H1 (cell line): ENCODE measurements around the gene S1PR3. TPM values are rescaled to one million over a fixed set of nuclear protein-coding genes. Genes with fewer than 3 reads are reported as not detected.

Experiments
- CTCF ChIA-PET: fragments of 300-600 bp; sonication (Branson Sonifier 250); formaldehyde crosslinking; loops from one replicate; lab custom pipeline; 2021; ENCODE audit not compliant: partially characterized antibody; lab: Charles Lee
- POLR2A ChIA-PET: fragments of 300-600 bp; sonication (Branson Sonifier 250); formaldehyde crosslinking; loops from one replicate; lab custom pipeline; 2021; ENCODE audit warnings: inconsistent platforms; ENCODE audit not compliant: partially characterized antibody; lab: Charles Lee
- DNase-seq, 2 experiments: peaks; one replicate each; pipeline versions ENCODE4 v3.0.0 to v3.0.0-alpha.2; 2010 to 2022; ENCODE audit warnings: low spot score in 2 of 2, low read depth in 1 of 2, mixed read lengths in 1 of 2
- FAIRE-seq: peaks from 2 replicates; lab custom pipeline; 2011; peaks lifted over from hg19 to GRCh38; lab: Jason Lieb, UNC
- H2AFZ ChIP-seq: 2 replicates; pipeline ENCODE4 v1.8.1; 2012; ENCODE audit warnings: low read length, inconsistent platforms
- H2AK5ac ChIP-seq: 2 replicates; pipeline ENCODE4 v1.6.1; 2013; ENCODE audit warnings: low read depth, low read length
- H2BK120ac ChIP-seq: replicated peaks from 2 replicates; pipeline ENCODE3; 2013; ENCODE audit warnings: low read depth, low read length, inconsistent platforms
- H2BK12ac ChIP-seq: 2 replicates; pipeline ENCODE4 v1.6.1; 2013; ENCODE audit warnings: low read depth, low read length
- H2BK15ac ChIP-seq: 2 replicates; pipeline ENCODE4 v1.6.1; 2013; ENCODE audit warnings: low read length
- H2BK20ac ChIP-seq: 2 replicates; pipeline ENCODE4 v1.6.1; 2013; ENCODE audit warnings: low read length
- H2BK5ac ChIP-seq: 2 replicates; pipeline ENCODE4 v1.6.1; 2013; ENCODE audit warnings: low read depth, low read length
- H3K14ac ChIP-seq: 2 replicates; pipeline ENCODE4 v1.6.1; 2013; ENCODE audit warnings: inconsistent platforms; ENCODE audit not compliant: insufficient read length
- H3K18ac ChIP-seq: 2 replicates; pipeline ENCODE4 v1.6.1; 2013; ENCODE audit warnings: low read length; ENCODE audit errors: extremely low read depth
- H3K23ac ChIP-seq: 2 replicates; pipeline ENCODE4 v1.6.1; 2013; ENCODE audit warnings: inconsistent platforms; ENCODE audit not compliant: insufficient read length
- H3K23me2 ChIP-seq: 2 replicates; pipeline ENCODE4 v1.6.1; 2013; ENCODE audit warnings: low read depth, low read length
- H3K27ac ChIP-seq: 2 replicates; pipeline ENCODE4 v1.6.1; 2011; ENCODE audit warnings: low read depth, low read length, inconsistent platforms
- H3K27me3 ChIP-seq, 4 experiments: replicated peaks in 1 of 4; 1 replicate in 1 of 4; 2 replicates in 3 of 4; pipeline versions ENCODE4 v1.6.1 to v1.8.1; 2011 to 2013; ENCODE audit warnings: low read length in 3 of 4, mild to moderate bottlenecking in 3 of 4, inconsistent platforms in 2 of 4, mixed read lengths in 2 of 4, moderate library complexity in 1 of 4; ENCODE audit not compliant: control insufficient read depth in 3 of 4, insufficient read depth in 3 of 4; ENCODE audit errors: extremely low read depth in 1 of 4
- H3K36me3 ChIP-seq, 4 experiments: 2 replicates each; pipeline versions ENCODE4 v1.6.1 to v1.8.1; 2011 to 2013; ENCODE audit warnings: mild to moderate bottlenecking in 4 of 4, low read length in 3 of 4, moderate library complexity in 2 of 4, control low read depth in 1 of 4, inconsistent platforms in 1 of 4; ENCODE audit not compliant: insufficient read depth in 4 of 4, control insufficient read depth in 2 of 4
- H3K4ac ChIP-seq: replicated peaks from 2 replicates; pipeline ENCODE3; 2013; ENCODE audit warnings: low read length, low read depth, mixed read lengths, inconsistent platforms; ENCODE audit not compliant: insufficient read length
- H3K4me1 ChIP-seq, 4 experiments: replicated peaks in 1 of 4; 1 replicate in 1 of 4; 2 replicates in 3 of 4; pipeline versions ENCODE4 v1.6.1 to v1.8.1; 2011 to 2013; ENCODE audit warnings: low read length in 3 of 4, inconsistent platforms in 2 of 4, mixed read lengths in 1 of 4; ENCODE audit not compliant: insufficient read depth in 4 of 4, control insufficient read depth in 3 of 4
- H3K4me2 ChIP-seq, 2 experiments: 2 replicates each; pipeline versions ENCODE4 v1.6.1 to v1.8.1; 2011 to 2013; ENCODE audit warnings: low read depth in 2 of 2, low read length in 2 of 2, control low read depth in 1 of 2, inconsistent platforms in 1 of 2, mild to moderate bottlenecking in 1 of 2; ENCODE audit not compliant: insufficient read depth in 1 of 2
- H3K4me3 ChIP-seq, 4 experiments: fragments of 200-600, 300-600 bp in 1 of 4; sonication (generic), shearing (Covaris generic), sonication (Bioruptor Twin) in 1 of 4; 2 replicates each; pipeline versions ENCODE4 v1.5.1 to v1.8.1; 2011 to 2016; ENCODE audit warnings: low read length in 4 of 4, low read depth in 3 of 4, control low read depth in 2 of 4, inconsistent platforms in 2 of 4, mild to moderate bottlenecking in 2 of 4, mixed read lengths in 1 of 4, moderate library complexity in 1 of 4; ENCODE audit not compliant: insufficient read depth in 2 of 4; ENCODE audit errors: extremely low read depth in 1 of 4
- H3K56ac ChIP-seq: replicated peaks from 2 replicates; pipeline ENCODE3; 2013; ENCODE audit warnings: low read depth, mild to moderate bottlenecking, mixed read lengths, low read length, inconsistent platforms; ENCODE audit not compliant: insufficient read length
- H3K79me1 ChIP-seq: 2 replicates; pipeline ENCODE4 v1.6.1; 2013; ENCODE audit warnings: low read depth, low read length, control low read depth
- H3K79me2 ChIP-seq, 2 experiments: 2 replicates each; pipeline versions ENCODE4 v1.6.1 to v1.8.1; 2012 to 2013; ENCODE audit warnings: low read length in 2 of 2, mild to moderate bottlenecking in 2 of 2, inconsistent platforms in 1 of 2; ENCODE audit not compliant: insufficient read depth in 2 of 2, control insufficient read depth in 1 of 2
- H3K9ac ChIP-seq, 4 experiments: replicated peaks in 1 of 4; 1 replicate in 1 of 4; 2 replicates in 3 of 4; pipeline versions ENCODE4 v1.6.1 to v1.8.1; 2011 to 2013; ENCODE audit warnings: low read depth in 3 of 4, low read length in 3 of 4, control low read depth in 2 of 4, mild to moderate bottlenecking in 2 of 4, moderate library complexity in 2 of 4, inconsistent platforms in 1 of 4; ENCODE audit errors: extremely low read depth in 1 of 4
- H3K9me3 ChIP-seq, 2 experiments: 2 replicates each; pipeline versions ENCODE4 v1.6.1 to v1.8.1; 2012 to 2013; ENCODE audit warnings: mild to moderate bottlenecking in 2 of 2, moderate library complexity in 2 of 2, control low read depth in 1 of 2, inconsistent platforms in 1 of 2, low read depth in 1 of 2, low read length in 1 of 2, mixed read lengths in 1 of 2; ENCODE audit not compliant: insufficient read depth in 2 of 2
- H4K20me1 ChIP-seq, 2 experiments: replicated peaks in 1 of 2; 2 replicates each; pipeline versions ENCODE3 to v1.8.1; 2011 to 2013; ENCODE audit warnings: inconsistent platforms in 2 of 2, low read length in 2 of 2, mild to moderate bottlenecking in 1 of 2; ENCODE audit not compliant: insufficient read depth in 2 of 2, control insufficient read depth in 1 of 2
- H4K5ac ChIP-seq: 2 replicates; pipeline ENCODE4 v1.6.1; 2013; ENCODE audit warnings: low read length, low read depth, mixed read lengths, inconsistent platforms; ENCODE audit not compliant: insufficient read length
- H4K8ac ChIP-seq: 2 replicates; pipeline ENCODE4 v1.8.0; 2013; ENCODE audit warnings: mild to moderate bottlenecking, moderate library complexity, low read length, inconsistent platforms; ENCODE audit not compliant: insufficient read depth; ENCODE audit errors: extremely low read depth
- H4K91ac ChIP-seq: replicated peaks from 2 replicates; pipeline ENCODE3; 2013; ENCODE audit warnings: low read length, mixed read lengths, inconsistent platforms; ENCODE audit not compliant: insufficient read length
- CHD2 ChIP-seq: IDR thresholded peaks from 2 replicates; pipeline ENCODE4 v1.6.1; 2012; ENCODE audit warnings: low read length, improper control_type of control experiment
- CREB1 ChIP-seq: IDR thresholded peaks from 2 replicates; pipeline ENCODE4 v1.6.1; 2012; ENCODE audit warnings: inconsistent platforms
- EP300 ChIP-seq, 2 experiments: IDR thresholded peaks; 1 replicate in 1 of 2; 2 replicates in 1 of 2; pipeline ENCODE4 v1.6.1; 2011 to 2012; ENCODE audit warnings: low read depth in 2 of 2, low read length in 2 of 2, mild to moderate bottlenecking in 2 of 2, borderline replicate concordance in 1 of 2, inconsistent platforms in 1 of 2, moderate library complexity in 1 of 2
- HDAC2 ChIP-seq, 2 experiments: fragments of 300-600 bp in 1 of 2; sonication (generic) in 1 of 2; IDR thresholded peaks; 2 replicates each; pipeline ENCODE4 v1.6.1; 2011 to 2012; ENCODE audit warnings: low read depth in 2 of 2, low read length in 2 of 2, mild to moderate bottlenecking in 2 of 2, moderate library complexity in 2 of 2, borderline replicate concordance in 1 of 2, inconsistent platforms in 1 of 2
- NANOG ChIP-seq: IDR thresholded peaks from 2 replicates; pipeline ENCODE4 v1.6.1; 2011; ENCODE audit warnings: low read length, low read depth, mild to moderate bottlenecking, inconsistent platforms; ENCODE audit not compliant: insufficient read depth, poor library complexity, severe bottlenecking
- SIRT6 ChIP-seq: IDR thresholded peaks from one replicate; pipeline ENCODE4 v1.7.1; 2012; ENCODE audit warnings: low read length, inconsistent platforms
- SUZ12 ChIP-seq: fragments of 200-600 bp; sonication (generic); IDR thresholded peaks from 2 replicates; pipeline ENCODE4 v1.6.1; 2012; ENCODE audit warnings: mild to moderate bottlenecking, inconsistent platforms, low read length, moderate library complexity, mixed read lengths
- WGBS, 2 experiments: shearing (Covaris generic) in 1 of 2; methylation state at CpG; one replicate each; pipeline versions ENCODE4 v1.1.6 to v1.1.7; 2013 to 2015; ENCODE audit warnings: low lambda C conversion rate in 2 of 2, mixed read lengths in 2 of 2, inconsistent platforms in 1 of 2, low coverage in 1 of 2, missing lambda C conversion rate in 1 of 2; ENCODE audit not compliant: insufficient replicate concordance in 2 of 2, insufficient coverage in 1 of 2, insufficient read length in 1 of 2; ENCODE audit errors: extremely low coverage in 1 of 2, missing lambda C conversion rate in 1 of 2; 5-methylcytosine and 5-hydroxymethylcytosine counted together
- polyA plus RNA-seq, 7 experiments: library from polyadenylated mRNA; depleted of rRNA in 3 of 7; stranded (reverse) in 5 of 7; unstranded in 2 of 7; fragments of >200 nt in 5 of 7; fragments of 200-250 nt in 2 of 7; gene quantifications; 1 replicate in 5 of 7; 2 replicates in 1 of 7; 4 replicates in 1 of 7; pipeline versions ENCODE4 v1.2.1 to v1.2.3, GENCODE V29; 2011 to 2013; ENCODE audit warnings: missing spikeins in 2 of 7, mixed read lengths in 2 of 7
- total RNA-seq: library from RNA; stranded (reverse); fragmentation: NEBNext Ultra II Directional; extraction: Animal tissue kit (Norgen Biotek cat#: 25700); gene quantifications from 2 replicates; pipeline ENCODE4 v1.2.1, GENCODE V29; 2021
- TF ChIP-seq, protein P1 (sequence below), 3 experiments: IDR thresholded peaks; 1 replicate in 2 of 3; 2 replicates in 1 of 3; pipeline versions ENCODE4 v1.5.1 to v1.6.1; 2011; ENCODE audit warnings: low read length in 3 of 3, mild to moderate bottlenecking in 3 of 3, inconsistent platforms in 2 of 3, low read depth in 1 of 3, moderate library complexity in 1 of 3; ENCODE audit not compliant: insufficient read depth in 1 of 3; ENCODE audit errors: control extremely low read depth in 1 of 3
- TF ChIP-seq, protein P2 (sequence below): IDR thresholded peaks from 2 replicates; pipeline ENCODE4 v1.6.1; 2011; ENCODE audit warnings: low read length, improper control_type of control experiment
- TF ChIP-seq, protein P3 (sequence below): IDR thresholded peaks from 2 replicates; pipeline ENCODE4 v1.6.1; 2012; ENCODE audit warnings: inconsistent platforms

Gene S1PR3
- total and polyA plus RNA-seq, 2 of the 8 experiments (the other 6 are each of a cell fraction or from before 2014, with no cell fraction given): 3.7 to 6.4 TPM

DNA sequence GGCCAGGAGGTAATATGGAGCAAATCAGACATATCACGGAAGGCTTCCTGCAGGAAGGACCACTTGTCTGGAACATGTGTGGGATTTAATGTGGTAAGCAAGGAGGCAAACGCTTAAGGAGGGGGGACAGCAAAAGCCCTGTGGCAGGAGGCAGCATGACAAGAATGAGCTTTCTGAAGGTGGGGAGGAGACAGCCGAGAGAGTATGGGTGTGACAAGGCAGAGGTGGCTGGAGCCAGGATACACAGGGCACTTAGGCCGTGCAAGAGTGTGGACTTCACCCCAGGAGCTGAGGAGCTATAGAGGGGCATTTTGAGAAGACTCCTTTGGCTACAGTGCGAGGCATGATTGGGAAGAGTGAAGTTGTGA, 14.4 kb upstream of the S1PR3 start:
- POLR2A ChIA-PET: no interaction called here
- H3K4ac ChIP-seq: no peak overlapping the region
- peaks cover 12% of the 10 kb centered on the region for H3K23me2 ChIP-seq
- H4K8ac ChIP-seq: no peak overlapping the region
- no peak overlapping the region for H2BK20ac ChIP-seq
- no peaks in the 10 kb centered on the region for H3K27me3 ChIP-seq
- H2BK5ac ChIP-seq: no peak overlapping the region
- H3K4me3 ChIP-seq: no peak overlapping the region
- no peaks in the 10 kb centered on the region for H3K4me1 ChIP-seq
- no peak overlapping the region for H2AK5ac ChIP-seq
- H3K9me3 ChIP-seq: peaks cover 2 to 9% of the 10 kb centered on the region in 2 experiments; a peak in 2 of 4 replicates
- no peak overlapping the region for H3K4me2 ChIP-seq
- H3K14ac ChIP-seq: no peak overlapping the region
- peaks cover 0 to 12% of the 10 kb centered on the region in 2 experiments for H4K20me1 ChIP-seq
- no peak overlapping the region; the same call in 1 of the 2 replicates for H2AFZ ChIP-seq
- no peaks in the 10 kb centered on the region for H3K79me1 ChIP-seq
- FAIRE-seq (no peak), DNase-seq (no peak)
- H3K27ac ChIP-seq: no peak overlapping the region
- H4K5ac ChIP-seq: no peak overlapping the region
- no peak overlapping the region for H3K56ac ChIP-seq
- H2BK15ac ChIP-seq: no peak overlapping the region
- H4K91ac ChIP-seq: no peak overlapping the region
- CTCF ChIA-PET: no interaction called here
- H3K36me3 ChIP-seq: peaks cover 0 to 2% (median 0%) of the 10 kb centered on the region in 4 experiments; a peak in 1 of 8 replicates
- WGBS, 2 experiments: 87% methylated on average over 5 of the region's 5 CpGs; no CpG with 5 or more reads in 1 of the 2 experiments
- H3K23ac ChIP-seq: no peak overlapping the region
- peaks cover 0 to 5% of the 10 kb centered on the region in 2 experiments; a peak in 2 of 4 replicates for H3K79me2 ChIP-seq
- no peak overlapping the region for H2BK12ac ChIP-seq
- no peak overlapping the region for H3K9ac ChIP-seq
- no peak overlapping the region for H2BK120ac ChIP-seq
- H3K18ac ChIP-seq: no peak overlapping the region
- TF ChIP-seq HDAC2 (IDR thresholded peaks at IDR 0.05; ENCODE audit: borderline replicate concordance in 1 of 2, low read depth in 2 of 2, low read length in 2 of 2) (no peak), CREB1 (no peak), EP300 (IDR thresholded peaks at IDR 0.05; ENCODE audit: borderline replicate concordance in 1 of 2, low read depth in 2 of 2, low read length in 2 of 2) (no peak), CHD2 (no peak), SIRT6 (no peak), SUZ12 (no peak), NANOG (no peak)
- TF ChIP-seq, protein P1, sequence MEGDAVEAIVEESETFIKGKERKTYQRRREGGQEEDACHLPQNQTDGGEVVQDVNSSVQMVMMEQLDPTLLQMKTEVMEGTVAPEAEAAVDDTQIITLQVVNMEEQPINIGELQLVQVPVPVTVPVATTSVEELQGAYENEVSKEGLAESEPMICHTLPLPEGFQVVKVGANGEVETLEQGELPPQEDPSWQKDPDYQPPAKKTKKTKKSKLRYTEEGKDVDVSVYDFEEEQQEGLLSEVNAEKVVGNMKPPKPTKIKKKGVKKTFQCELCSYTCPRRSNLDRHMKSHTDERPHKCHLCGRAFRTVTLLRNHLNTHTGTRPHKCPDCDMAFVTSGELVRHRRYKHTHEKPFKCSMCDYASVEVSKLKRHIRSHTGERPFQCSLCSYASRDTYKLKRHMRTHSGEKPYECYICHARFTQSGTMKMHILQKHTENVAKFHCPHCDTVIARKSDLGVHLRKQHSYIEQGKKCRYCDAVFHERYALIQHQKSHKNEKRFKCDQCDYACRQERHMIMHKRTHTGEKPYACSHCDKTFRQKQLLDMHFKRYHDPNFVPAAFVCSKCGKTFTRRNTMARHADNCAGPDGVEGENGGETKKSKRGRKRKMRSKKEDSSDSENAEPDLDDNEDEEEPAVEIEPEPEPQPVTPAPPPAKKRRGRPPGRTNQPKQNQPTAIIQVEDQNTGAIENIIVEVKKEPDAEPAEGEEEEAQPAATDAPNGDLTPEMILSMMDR (IDR thresholded peaks at IDR 0.05; ENCODE audit: control extremely low read depth in 1 of 3, insufficient read depth in 1 of 3, low read depth in 1 of 3, low read length in 3 of 3): no peak
- TF ChIP-seq, protein P2, sequence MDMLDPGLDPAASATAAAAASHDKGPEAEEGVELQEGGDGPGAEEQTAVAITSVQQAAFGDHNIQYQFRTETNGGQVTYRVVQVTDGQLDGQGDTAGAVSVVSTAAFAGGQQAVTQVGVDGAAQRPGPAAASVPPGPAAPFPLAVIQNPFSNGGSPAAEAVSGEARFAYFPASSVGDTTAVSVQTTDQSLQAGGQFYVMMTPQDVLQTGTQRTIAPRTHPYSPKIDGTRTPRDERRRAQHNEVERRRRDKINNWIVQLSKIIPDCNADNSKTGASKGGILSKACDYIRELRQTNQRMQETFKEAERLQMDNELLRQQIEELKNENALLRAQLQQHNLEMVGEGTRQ: no peak
- TF ChIP-seq, protein P3, sequence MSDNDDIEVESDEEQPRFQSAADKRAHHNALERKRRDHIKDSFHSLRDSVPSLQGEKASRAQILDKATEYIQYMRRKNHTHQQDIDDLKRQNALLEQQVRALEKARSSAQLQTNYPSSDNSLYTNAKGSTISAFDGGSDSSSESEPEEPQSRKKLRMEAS: no peak
